Measurements from ENCODE around the gene BAIAP2L2. TPM values are rescaled to one million over a fixed set of nuclear protein-coding genes. Genes with fewer than 3 reads are reported as not detected.

The BAIAP2L2 gene
- total RNA-seq, 3 donors from 2014 or later (not counting 1 experiment from before 2014, with no cell fraction given): 0.99 to 1.9 (median 1.2) TPM

DNA sequence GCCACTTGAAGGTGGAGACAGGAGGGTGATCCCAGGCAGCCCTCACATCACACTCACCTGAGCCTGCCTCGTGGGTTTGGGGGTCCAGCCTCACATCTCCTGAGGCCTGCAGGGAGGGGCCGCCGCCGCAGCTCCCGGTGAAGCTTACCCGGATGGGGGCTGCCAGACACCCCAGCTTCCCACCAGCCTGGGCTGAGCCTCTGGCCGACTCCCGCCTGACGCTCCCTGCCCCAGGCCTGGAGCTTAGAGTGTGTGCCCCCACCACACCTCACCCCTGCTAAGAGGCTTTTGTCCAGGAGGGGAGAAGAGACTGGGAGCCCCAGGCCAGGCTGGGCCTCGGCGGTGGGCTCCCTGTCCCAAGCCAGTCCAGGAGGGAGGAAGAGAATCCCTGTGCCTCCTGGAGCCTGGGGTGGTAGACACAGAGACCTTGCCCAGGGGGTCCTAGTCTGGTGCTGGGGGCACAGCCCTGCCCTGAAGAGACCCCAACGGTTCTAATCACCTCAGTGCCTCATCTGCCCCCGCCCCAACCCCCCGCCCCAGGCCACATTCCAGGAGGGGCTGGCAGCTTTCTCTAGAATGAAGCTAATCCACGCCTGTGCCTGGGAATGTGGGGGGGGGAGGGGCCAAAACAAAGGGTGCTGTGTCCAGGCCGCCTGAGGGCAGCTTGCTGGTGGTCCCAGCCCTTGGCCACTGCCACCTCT, 26.4 kb downstream of the BAIAP2L2 start, which contains the start of gene SLC16A8:
SLC16A8 (minus strand) TSS at position 254 of the 701 bp plus-strand sequence. CDS start 1,311 bp downstream, outside the sequence.
- no peaks in the 10 kb centered on the region for H3K36me3 ChIP-seq (ENCODE audit: control insufficient read depth, insufficient read depth, low read length)
- peaks cover 18% of the 10 kb centered on the region for H3K27me3 ChIP-seq (ENCODE audit: control insufficient read depth, insufficient read depth, low read length)
- WGBS (ENCODE audit: insufficient coverage): 87% methylated on average over 16 of the region's 16 CpGs
- ATAC-seq (no peak), DNase-seq (no peak)
- Mint-ChIP-seq H3K36me3 (no peaks in the 10 kb centered on the region), H3K27ac (no peak within 1 kb of the TSS), H3K4me1 (peaks cover 0 to 15% of the 10 kb centered on the region in 2 donors), H3K27me3 (ENCODE audit: low read depth in 2 of 2) (no peaks in the 10 kb centered on the region), H3K4me3 (no peak within 1 kb of the TSS), H3K9me3 (no peaks in the 10 kb centered on the region)
- no peaks in the 10 kb centered on the region for H3K9me3 ChIP-seq (ENCODE audit: control insufficient read depth, insufficient read depth, low read length)
- no peak within 1 kb of the TSS for H3K4me3 ChIP-seq (ENCODE audit: low read length)
- intact Hi-C loops (cut with micrococcal nuclease): no loop called here
- peaks cover 19% of the 10 kb centered on the region for H3K4me1 ChIP-seq (ENCODE audit: control insufficient read depth, insufficient read depth, low read length)
- TF ChIP-seq, protein P1, sequence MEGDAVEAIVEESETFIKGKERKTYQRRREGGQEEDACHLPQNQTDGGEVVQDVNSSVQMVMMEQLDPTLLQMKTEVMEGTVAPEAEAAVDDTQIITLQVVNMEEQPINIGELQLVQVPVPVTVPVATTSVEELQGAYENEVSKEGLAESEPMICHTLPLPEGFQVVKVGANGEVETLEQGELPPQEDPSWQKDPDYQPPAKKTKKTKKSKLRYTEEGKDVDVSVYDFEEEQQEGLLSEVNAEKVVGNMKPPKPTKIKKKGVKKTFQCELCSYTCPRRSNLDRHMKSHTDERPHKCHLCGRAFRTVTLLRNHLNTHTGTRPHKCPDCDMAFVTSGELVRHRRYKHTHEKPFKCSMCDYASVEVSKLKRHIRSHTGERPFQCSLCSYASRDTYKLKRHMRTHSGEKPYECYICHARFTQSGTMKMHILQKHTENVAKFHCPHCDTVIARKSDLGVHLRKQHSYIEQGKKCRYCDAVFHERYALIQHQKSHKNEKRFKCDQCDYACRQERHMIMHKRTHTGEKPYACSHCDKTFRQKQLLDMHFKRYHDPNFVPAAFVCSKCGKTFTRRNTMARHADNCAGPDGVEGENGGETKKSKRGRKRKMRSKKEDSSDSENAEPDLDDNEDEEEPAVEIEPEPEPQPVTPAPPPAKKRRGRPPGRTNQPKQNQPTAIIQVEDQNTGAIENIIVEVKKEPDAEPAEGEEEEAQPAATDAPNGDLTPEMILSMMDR (IDR thresholded peaks at IDR 0.05): no peak
- no peak within 1 kb of the TSS for H3K27ac ChIP-seq (ENCODE audit: low read length)

DNA sequence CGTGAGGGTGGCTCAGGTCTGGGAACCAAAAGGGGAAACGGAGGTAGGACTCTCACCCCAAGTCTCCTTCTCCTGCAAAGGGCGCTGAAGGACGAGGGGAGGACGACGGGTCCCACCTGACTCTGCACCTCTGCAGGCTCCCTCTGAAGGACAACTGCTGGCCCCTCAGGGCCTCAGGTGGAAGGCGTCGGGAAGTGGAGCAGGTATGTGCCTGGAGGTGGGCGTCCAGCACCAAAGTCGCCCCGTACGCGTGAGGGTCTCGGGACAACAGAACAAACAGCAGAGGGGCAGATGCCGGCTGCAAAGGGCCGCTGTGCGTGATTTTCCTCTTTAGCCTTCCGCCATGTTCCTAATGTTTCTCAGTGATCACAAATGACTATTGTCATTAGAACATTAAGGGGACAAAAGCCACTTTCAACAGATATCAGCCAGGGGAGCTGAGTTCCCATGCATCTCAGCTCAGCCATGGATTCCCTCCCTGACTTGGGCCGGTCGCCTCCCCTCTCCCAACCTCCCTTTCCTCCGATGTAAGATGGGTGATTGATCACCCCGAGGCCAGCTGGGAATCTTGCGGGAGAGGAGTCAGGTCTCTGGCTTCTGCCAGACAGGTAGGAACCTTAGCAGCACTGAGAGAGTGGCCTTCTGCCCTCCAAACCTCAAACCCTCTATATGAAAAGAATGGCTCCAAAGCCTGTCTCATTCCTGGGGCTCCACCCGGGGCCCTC, 27.3 kb downstream of the BAIAP2L2 start:
- no peak overlapping the region for H3K4me3 ChIP-seq (ENCODE audit: low read length)
- H3K4me3 Mint-ChIP-seq: no peak overlapping the region
- WGBS (ENCODE audit: insufficient coverage): 76% methylated on average over 24 of the region's 24 CpGs

DNA sequence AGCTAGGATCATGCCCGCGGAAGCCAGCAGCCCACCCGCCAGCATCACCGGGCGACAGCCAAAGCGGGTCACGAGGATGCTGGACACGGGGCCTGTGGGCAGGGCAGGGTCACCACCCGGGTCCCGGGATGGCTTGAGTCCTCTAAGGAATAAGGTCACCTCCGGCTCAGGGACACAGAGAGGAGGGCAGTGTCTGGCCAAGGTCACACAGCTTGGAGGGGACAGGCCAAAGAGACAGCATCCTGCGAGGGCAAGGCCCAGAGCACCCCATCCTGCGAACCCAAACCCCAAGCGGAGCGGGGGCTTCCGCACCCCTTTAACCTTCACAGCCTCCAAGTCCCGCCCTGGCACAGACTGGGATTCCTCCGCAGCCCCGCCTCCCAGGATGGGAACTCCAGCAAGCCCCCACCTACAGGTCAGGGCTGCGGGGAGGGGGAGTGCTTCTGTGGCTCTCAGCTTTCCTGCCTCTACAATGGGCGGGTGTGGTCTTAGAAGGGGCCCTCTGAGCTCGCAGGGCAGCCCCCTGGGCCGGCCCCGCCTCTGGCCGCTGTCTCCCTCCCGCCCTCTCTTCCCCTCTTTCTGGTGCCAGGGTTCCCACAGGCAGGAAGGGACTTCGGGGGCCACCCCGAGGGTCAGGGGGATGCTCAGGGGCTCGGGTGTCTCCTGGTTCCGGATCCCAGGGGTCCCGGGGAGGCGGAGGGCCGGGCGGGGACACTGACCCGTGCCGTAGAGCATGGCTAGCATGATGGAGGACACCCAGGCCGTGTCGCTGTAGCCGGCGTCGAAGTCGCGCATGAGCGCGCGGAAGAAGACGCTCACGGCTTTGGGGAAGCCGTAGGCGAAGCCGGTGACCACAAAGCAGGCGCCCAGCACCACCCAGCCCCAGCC, 28.3 kb downstream of the BAIAP2L2 start:
- H3K4me3 ChIP-seq (ENCODE audit: low read length): no peak overlapping the region
- ATAC-seq: peak in 2 of 3 donors; percentile 58 to 62
- intact Hi-C loops (cut with micrococcal nuclease): no loop called here
- H3K4me3 Mint-ChIP-seq: peak overlapping the region; percentile 42
- TF ChIP-seq, protein P1 (IDR thresholded peaks at IDR 0.05): no peak
- no peak overlapping the region for H3K27ac Mint-ChIP-seq
- H3K4me1 ChIP-seq (ENCODE audit: control insufficient read depth, insufficient read depth, low read length): peaks cover 19% of the 10 kb centered on the region
- H3K9me3 Mint-ChIP-seq: no peaks in the 10 kb centered on the region
- H3K27ac ChIP-seq (ENCODE audit: low read length): no peak overlapping the region
- H3K9me3 ChIP-seq (ENCODE audit: control insufficient read depth, insufficient read depth, low read length): no peaks in the 10 kb centered on the region
- H3K36me3 ChIP-seq (ENCODE audit: control insufficient read depth, insufficient read depth, low read length): no peaks in the 10 kb centered on the region
- H3K27me3 Mint-ChIP-seq (ENCODE audit: low read depth in 2 of 2): no peaks in the 10 kb centered on the region
- peaks cover 18% of the 10 kb centered on the region for H3K27me3 ChIP-seq (ENCODE audit: control insufficient read depth, insufficient read depth, low read length)
- H3K36me3 Mint-ChIP-seq: no peaks in the 10 kb centered on the region
- no peak for DNase-seq
- peaks cover 0 to 15% of the 10 kb centered on the region in 2 donors for H3K4me1 Mint-ChIP-seq
- 10% methylated on average over 50 of the region's 52 CpGs for WGBS (ENCODE audit: insufficient coverage)

More for the DNA sequence above, 27.3 kb downstream of the BAIAP2L2 start:
- H3K27me3 Mint-ChIP-seq (ENCODE audit: low read depth in 2 of 2): no peaks in the 10 kb centered on the region
- no peaks in the 10 kb centered on the region for H3K9me3 ChIP-seq (ENCODE audit: control insufficient read depth, insufficient read depth, low read length)
- DNase-seq (no peak), ATAC-seq (no peak)
- no peaks in the 10 kb centered on the region for H3K9me3 Mint-ChIP-seq
- peaks cover 0 to 15% of the 10 kb centered on the region in 2 donors for H3K4me1 Mint-ChIP-seq
- H3K27me3 ChIP-seq (ENCODE audit: control insufficient read depth, insufficient read depth, low read length): peaks cover 18% of the 10 kb centered on the region
- H3K36me3 ChIP-seq (ENCODE audit: control insufficient read depth, insufficient read depth, low read length): no peaks in the 10 kb centered on the region
- H3K27ac ChIP-seq (ENCODE audit: low read length): no peak overlapping the region
- H3K36me3 Mint-ChIP-seq: no peaks in the 10 kb centered on the region
- intact Hi-C loops (cut with micrococcal nuclease): no loop called here
- H3K27ac Mint-ChIP-seq: no peak overlapping the region
- peaks cover 19% of the 10 kb centered on the region for H3K4me1 ChIP-seq (ENCODE audit: control insufficient read depth, insufficient read depth, low read length)
- TF ChIP-seq, protein P1 (IDR thresholded peaks at IDR 0.05): no peak
